Mucosa of rectum (tissue), 2 donors: ENCODE data around the gene LRRTM1.

Experiments
- H3K27ac ChIP-seq, 2 donors: one replicate each; pipeline ENCODE4 v1.7.0; 2013; ENCODE audit warnings: inconsistent platforms in 2 of 2, low read depth in 2 of 2, low read length in 2 of 2
- H3K27me3 ChIP-seq, 2 donors: one replicate each; pipeline ENCODE4 v1.7.0; 2013; ENCODE audit warnings: low read length in 2 of 2; ENCODE audit not compliant: control insufficient read depth in 2 of 2, insufficient read depth in 2 of 2
- H3K36me3 ChIP-seq, 2 donors: one replicate each; pipeline ENCODE4 v1.7.0; 2013; ENCODE audit warnings: low read length in 2 of 2; ENCODE audit not compliant: control insufficient read depth in 2 of 2, insufficient read depth in 2 of 2
- H3K4me1 ChIP-seq, 2 donors: one replicate each; pipeline ENCODE4 v1.7.0; 2013; ENCODE audit warnings: low read length in 2 of 2, mild to moderate bottlenecking in 1 of 2; ENCODE audit not compliant: control insufficient read depth in 2 of 2, insufficient read depth in 2 of 2
- H3K4me3 ChIP-seq, 2 donors: one replicate each; pipeline ENCODE4 v1.7.0; 2013; ENCODE audit warnings: low read length in 2 of 2
- H3K9ac ChIP-seq, 2 donors: one replicate each; pipeline ENCODE4 v1.7.0; 2013; ENCODE audit warnings: low read length in 2 of 2, low read depth in 1 of 2, mild to moderate bottlenecking in 1 of 2
- H3K9me3 ChIP-seq, 2 donors: one replicate each; pipeline ENCODE4 v1.7.0; 2013; ENCODE audit warnings: low read length in 2 of 2; ENCODE audit not compliant: control insufficient read depth in 2 of 2
- donor health status: healthy.
- donor health status: Normal muscosa, but diverticular disease.

Gene LRRTM1

DNA sequence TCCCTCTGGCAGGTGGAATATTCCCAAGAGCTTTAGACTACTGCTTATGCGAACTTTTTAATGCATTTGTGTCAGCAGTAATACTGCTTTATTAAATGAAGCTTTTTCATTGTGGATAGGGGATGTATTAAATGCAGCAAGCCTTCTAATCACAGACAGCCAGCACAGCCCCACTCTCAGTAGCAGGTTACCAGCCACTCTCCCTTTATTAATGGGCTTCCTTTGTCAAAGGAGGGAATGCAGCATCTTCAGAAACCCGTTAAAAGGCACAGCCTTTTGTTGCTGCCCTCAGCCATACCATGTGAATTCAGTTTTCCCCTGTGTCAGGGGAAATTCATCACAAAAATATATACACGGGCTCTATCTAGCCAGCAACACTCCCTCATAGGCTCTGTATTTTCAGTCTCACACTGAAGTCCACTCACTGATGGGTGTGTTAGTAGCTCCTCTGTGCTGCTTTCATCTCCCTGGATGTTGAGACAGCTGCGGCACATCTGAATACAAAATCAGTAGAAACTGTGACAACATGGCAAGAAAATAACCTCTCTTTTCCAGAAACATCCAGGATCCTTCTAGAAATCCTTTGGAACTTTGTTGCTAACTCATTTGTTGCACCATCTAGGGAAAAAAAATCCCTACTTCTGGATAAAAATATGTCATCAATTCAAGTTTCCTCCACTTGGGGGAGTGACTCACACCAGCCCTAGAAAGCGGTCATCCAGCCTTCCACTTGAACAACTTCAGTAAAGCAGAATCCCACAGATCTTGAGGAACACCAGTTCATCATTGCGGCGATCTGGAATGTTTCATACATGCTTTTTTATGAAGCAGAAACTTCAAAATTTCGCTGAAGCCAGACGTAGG is 48.4 kb downstream of the LRRTM1 start:
- no peak overlapping the region for H3K4me3 ChIP-seq
- H3K4me1 ChIP-seq, result no peaks in the 10 kb centered on the region
- H3K27me3 ChIP-seq, result no peaks in the 10 kb centered on the region
- no peak overlapping the region for H3K9ac ChIP-seq
- H3K27ac ChIP-seq, result no peak overlapping the region
- H3K36me3 ChIP-seq, result no peaks in the 10 kb centered on the region
- no peaks in the 10 kb centered on the region for H3K9me3 ChIP-seq

DNA sequence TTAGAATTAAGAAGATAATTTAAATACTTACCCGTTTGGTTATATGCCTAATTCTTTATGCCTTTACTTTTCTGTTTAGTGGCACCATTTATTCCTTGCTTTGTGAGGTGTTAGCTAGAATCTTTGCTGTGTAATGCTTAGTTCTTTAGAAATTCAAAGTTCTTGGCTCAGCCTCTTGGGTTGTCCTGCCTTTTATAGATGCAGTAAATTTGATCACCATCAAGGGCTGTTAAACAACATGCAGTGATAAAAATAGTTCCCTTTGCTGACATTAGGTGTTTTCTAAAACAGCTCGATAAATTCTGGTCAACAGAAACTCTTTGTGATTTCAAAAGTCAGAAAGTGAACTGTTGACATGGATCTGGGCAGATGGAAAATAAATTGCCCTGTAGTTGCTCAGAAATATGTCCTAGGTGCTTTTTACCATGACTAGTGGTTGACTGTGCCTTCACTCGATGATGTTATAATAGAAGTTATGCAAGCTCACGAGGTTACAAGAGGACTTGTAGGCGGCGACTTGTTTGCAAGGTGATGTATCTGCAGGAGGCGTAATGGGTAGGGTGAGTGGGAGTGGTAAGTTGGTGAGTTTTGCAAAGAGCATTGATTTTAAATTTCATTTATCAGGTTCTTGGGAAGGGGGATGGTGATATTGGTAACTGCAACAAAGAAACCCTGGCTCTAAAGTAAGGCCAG is 52.1 kb downstream of the LRRTM1 start:
- no peaks in the 10 kb centered on the region for H3K9me3 ChIP-seq
- no peaks in the 10 kb centered on the region for H3K36me3 ChIP-seq
- H3K4me1 ChIP-seq, result no peaks in the 10 kb centered on the region
- H3K9ac ChIP-seq, result no peak overlapping the region
- no peak overlapping the region for H3K4me3 ChIP-seq
- H3K27ac ChIP-seq, result no peak overlapping the region
- H3K27me3 ChIP-seq, result no peaks in the 10 kb centered on the region
